ENCODE results near the gene C1QL2.

Gene C1QL2

DNA sequence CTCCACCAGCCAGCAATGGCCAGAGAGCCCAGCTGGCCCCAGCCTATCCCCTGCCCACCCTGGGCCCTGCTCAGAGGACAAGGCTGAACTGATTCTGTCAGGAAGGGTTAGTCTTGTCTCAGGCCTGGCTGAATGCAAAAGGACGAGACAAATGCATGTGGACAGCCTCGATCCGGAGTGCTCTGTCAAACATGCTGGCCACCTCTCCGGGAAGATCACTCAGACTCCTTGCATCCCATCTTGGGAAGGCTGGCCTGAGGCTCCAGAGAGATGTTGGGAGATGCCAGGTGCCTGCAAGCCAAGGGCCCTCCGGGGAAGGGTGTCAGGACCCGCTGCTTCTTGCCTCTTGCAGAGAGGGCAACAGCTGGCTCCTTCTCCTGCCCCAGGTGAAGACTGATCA, 20.2 kb upstream of the C1QL2 start:
- Histone ChIP-seq H3K9me3 (ENCODE audit: insufficient read depth, low read length) (no peaks in the 10 kb centered on the region; the same call in 1 of the 2 replicates), H3K36me3 (ENCODE audit: insufficient read depth, insufficient read length, low read length) (no peaks in the 10 kb centered on the region), H3K9ac (ENCODE audit: insufficient read length, low read depth) (no peak overlapping the region), H3K4me1 (ENCODE audit: insufficient read depth, insufficient read length) (peaks cover 7% of the 10 kb centered on the region), H3K4me3 (ENCODE audit: insufficient read length, low read depth) (no peak overlapping the region), H3K27me3 (ENCODE audit: insufficient read depth, insufficient read length) (no peaks in the 10 kb centered on the region)
- TF ChIP-seq YY1 (IDR thresholded peaks at IDR 0.05; ENCODE audit: insufficient read depth, insufficient read length) = no peak
- TF ChIP-seq ZNF274 (IDR thresholded peaks at IDR 0.05; ENCODE audit: low read depth, low read length) = no peak
- no peak for TF ChIP-seq SUZ12 (IDR thresholded peaks at IDR 0.05; ENCODE audit: extremely low read depth, insufficient read depth, insufficient read length)
- no peak for DNase-seq (ENCODE audit: low read depth, low spot score)

DNA sequence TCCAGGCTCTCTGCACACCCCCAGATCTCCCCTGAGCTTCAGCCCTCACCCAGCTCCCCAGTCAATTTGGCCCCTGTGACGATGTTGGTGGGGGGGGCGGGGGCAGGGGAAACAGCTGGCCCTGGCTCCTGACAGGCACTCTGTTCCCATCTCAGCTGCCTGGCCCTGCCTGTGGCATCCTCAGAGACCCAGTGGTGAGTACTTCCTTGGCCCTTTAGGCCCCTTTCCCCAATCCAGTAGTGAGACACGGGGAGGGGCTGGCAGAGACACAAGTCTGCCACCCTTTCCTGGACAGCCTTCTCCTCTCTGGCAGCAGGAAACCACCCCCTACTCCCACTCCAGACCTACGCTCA, 19.3 kb upstream of the C1QL2 start:
- Histone ChIP-seq H3K27me3 (ENCODE audit: insufficient read depth, insufficient read length) (no peaks in the 10 kb centered on the region), H3K36me3 (ENCODE audit: insufficient read depth, insufficient read length, low read length) (no peaks in the 10 kb centered on the region), H3K4me1 (ENCODE audit: insufficient read depth, insufficient read length) (peaks cover 9% of the 10 kb centered on the region), H3K4me3 (ENCODE audit: insufficient read length, low read depth) (no peak overlapping the region), H3K9ac (ENCODE audit: insufficient read length, low read depth) (no peak overlapping the region), H3K9me3 (ENCODE audit: insufficient read depth, low read length) (no peaks in the 10 kb centered on the region; the same call in 1 of the 2 replicates)
- TF ChIP-seq ZNF274 (IDR thresholded peaks at IDR 0.05; ENCODE audit: low read depth, low read length) (no peak), YY1 (IDR thresholded peaks at IDR 0.05; ENCODE audit: insufficient read depth, insufficient read length) (no peak), SUZ12 (IDR thresholded peaks at IDR 0.05; ENCODE audit: extremely low read depth, insufficient read depth, insufficient read length) (no peak)
- DNase-seq (ENCODE audit: low read depth, low spot score) = no peak

DNA sequence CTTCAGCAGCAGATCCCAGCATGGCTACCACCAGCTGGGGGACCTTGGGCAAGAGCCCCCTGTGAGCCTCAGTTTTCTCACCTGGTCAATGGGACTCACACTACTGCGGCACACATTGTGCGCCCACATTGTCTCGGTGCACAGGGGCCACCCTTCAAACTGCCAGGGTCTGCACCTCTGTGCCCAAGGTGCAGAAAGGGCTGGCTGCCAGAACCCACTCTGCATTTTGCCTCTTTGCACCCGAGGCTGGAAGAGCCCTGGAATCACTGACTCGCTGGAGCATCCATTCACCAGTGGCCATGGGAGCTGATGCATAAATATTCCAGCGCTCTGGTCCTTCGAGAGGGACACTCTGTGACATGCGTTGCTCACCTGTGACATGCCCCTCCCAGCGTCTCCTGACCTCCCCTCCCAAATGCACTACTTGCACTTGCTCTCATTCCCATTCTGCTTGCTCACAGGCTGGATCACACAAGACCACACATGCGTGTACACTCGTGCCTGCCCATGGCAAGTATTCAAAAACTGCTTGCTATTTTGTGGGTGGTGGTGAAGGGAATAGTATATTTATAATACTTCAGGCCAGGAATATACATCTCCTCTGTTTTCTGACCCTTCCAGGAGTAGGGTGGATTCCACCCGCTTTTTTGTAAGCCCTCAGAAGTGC, 18.8 kb upstream of the C1QL2 start:
- no peaks in the 10 kb centered on the region; the same call in 1 of the 2 replicates for H3K9me3 ChIP-seq (ENCODE audit: insufficient read depth, low read length)
- TF ChIP-seq ZNF274 (IDR thresholded peaks at IDR 0.05; ENCODE audit: low read depth, low read length) (no peak), YY1 (IDR thresholded peaks at IDR 0.05; ENCODE audit: insufficient read depth, insufficient read length) (no peak), SUZ12 (IDR thresholded peaks at IDR 0.05; ENCODE audit: extremely low read depth, insufficient read depth, insufficient read length) (no peak)
- H3K27me3 ChIP-seq (ENCODE audit: insufficient read depth, insufficient read length) = no peaks in the 10 kb centered on the region
- peaks cover 9% of the 10 kb centered on the region for H3K4me1 ChIP-seq (ENCODE audit: insufficient read depth, insufficient read length)
- no peaks in the 10 kb centered on the region for H3K36me3 ChIP-seq (ENCODE audit: insufficient read depth, insufficient read length, low read length)
- DNase-seq (ENCODE audit: low read depth, low spot score) = no peak
- no peak overlapping the region for H3K4me3 ChIP-seq (ENCODE audit: insufficient read length, low read depth)
- no peak overlapping the region for H3K9ac ChIP-seq (ENCODE audit: insufficient read length, low read depth)

DNA sequence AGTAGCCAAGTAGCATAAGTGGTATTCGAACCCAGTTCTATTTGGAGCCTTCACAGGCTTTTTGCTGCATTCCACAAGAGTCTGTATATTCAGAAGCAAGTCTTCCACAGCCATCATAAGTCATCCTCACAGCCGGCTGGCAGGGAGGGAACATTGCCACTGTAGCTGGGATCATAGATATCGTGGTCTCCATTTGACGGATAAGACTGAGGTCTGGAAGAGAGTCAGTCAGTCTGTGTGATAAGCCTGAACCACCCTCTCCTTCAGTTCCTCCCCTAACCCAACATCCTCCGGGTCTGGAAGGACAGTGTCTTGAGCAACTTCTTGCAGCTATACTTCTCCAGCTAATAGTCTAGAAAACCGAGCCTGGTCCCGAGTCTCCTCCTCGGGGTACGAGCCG, 17.0 kb upstream of the C1QL2 start:
- H3K4me3 ChIP-seq (ENCODE audit: insufficient read length, low read depth) = no peak overlapping the region
- DNase-seq (ENCODE audit: low read depth, low spot score) = no peak
- H3K36me3 ChIP-seq (ENCODE audit: insufficient read depth, insufficient read length, low read length) = no peaks in the 10 kb centered on the region
- H3K4me1 ChIP-seq (ENCODE audit: insufficient read depth, insufficient read length) = peaks cover 7% of the 10 kb centered on the region
- H3K9me3 ChIP-seq (ENCODE audit: insufficient read depth, low read length) = no peaks in the 10 kb centered on the region; the same call in 1 of the 2 replicates
- TF ChIP-seq ZNF274 (IDR thresholded peaks at IDR 0.05; ENCODE audit: low read depth, low read length) = no peak
- TF ChIP-seq SUZ12 (IDR thresholded peaks at IDR 0.05; ENCODE audit: extremely low read depth, insufficient read depth, insufficient read length) = no peak
- no peak for TF ChIP-seq YY1 (IDR thresholded peaks at IDR 0.05; ENCODE audit: insufficient read depth, insufficient read length)
- H3K9ac ChIP-seq (ENCODE audit: insufficient read length, low read depth) = no peak overlapping the region
- H3K27me3 ChIP-seq (ENCODE audit: insufficient read depth, insufficient read length) = no peaks in the 10 kb centered on the region

DNA sequence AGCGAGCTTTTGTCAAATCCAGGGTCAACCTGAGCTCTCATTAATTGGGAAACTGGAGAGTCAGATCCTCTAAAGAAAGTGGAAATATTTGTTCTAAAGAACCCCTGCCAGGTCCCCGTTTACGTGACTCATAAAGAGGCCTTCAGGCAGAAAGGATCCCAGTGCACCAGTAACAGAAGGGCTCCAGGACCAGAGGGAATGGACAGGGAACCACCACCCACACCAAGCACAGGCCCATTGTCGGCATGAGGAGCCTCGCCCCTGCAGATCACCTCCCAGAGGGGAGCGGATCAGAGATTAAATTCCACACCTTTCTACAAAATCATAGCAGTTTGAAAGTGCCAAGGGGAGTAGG, 16.4 kb upstream of the C1QL2 start:
- no peak for DNase-seq (ENCODE audit: low read depth, low spot score)
- Histone ChIP-seq H3K4me1 (ENCODE audit: insufficient read depth, insufficient read length) (peaks cover 7% of the 10 kb centered on the region), H3K27me3 (ENCODE audit: insufficient read depth, insufficient read length) (no peaks in the 10 kb centered on the region), H3K36me3 (ENCODE audit: insufficient read depth, insufficient read length, low read length) (no peaks in the 10 kb centered on the region), H3K9ac (ENCODE audit: insufficient read length, low read depth) (no peak overlapping the region), H3K4me3 (ENCODE audit: insufficient read length, low read depth) (no peak overlapping the region), H3K9me3 (ENCODE audit: insufficient read depth, low read length) (no peaks in the 10 kb centered on the region; the same call in 1 of the 2 replicates)
- TF ChIP-seq SUZ12 (IDR thresholded peaks at IDR 0.05; ENCODE audit: extremely low read depth, insufficient read depth, insufficient read length) (no peak), ZNF274 (IDR thresholded peaks at IDR 0.05; ENCODE audit: low read depth, low read length) (no peak), YY1 (IDR thresholded peaks at IDR 0.05; ENCODE audit: insufficient read depth, insufficient read length) (no peak)

DNA sequence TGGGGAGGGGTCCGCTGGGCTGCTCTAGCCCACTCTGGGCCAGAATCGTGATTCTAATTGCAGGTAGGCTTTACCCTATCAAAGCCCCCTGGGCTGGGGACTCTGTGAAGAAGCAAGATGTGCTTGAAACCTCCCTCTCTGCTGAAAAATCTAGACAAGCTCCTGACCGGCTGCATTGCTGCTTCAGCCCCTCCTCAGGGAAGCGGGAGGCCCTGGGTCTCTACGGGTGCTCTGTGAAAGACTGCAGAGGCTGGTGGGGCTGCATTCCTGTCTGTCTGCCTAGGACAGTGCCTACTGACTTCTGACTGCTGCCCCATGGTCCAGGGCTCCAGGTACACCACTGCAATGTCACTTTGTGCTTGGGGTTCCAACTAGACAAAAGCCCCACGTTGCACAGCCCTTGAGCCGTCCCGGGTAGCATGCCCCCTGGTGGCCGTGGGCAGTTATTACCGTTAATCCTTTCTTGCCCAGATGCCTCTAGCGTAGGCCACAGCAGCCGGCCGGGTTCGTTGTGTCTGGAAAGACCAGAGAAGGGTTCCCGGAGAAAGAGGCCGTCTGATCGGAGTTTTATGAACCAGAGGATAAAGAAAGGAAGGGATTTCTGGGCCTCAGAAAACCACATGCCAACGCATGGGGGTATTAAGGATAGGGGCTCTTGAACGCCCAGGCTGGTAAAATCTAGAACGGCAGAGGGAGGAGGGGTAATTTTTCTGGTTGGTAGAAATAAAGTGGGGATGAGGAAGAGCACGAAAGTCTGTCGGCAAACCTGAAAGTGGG, 15.9 kb upstream of the C1QL2 start:
- H3K9ac ChIP-seq (ENCODE audit: insufficient read length, low read depth) = no peak overlapping the region
- no peaks in the 10 kb centered on the region; the same call in 1 of the 2 replicates for H3K9me3 ChIP-seq (ENCODE audit: insufficient read depth, low read length)
- H3K36me3 ChIP-seq (ENCODE audit: insufficient read depth, insufficient read length, low read length) = no peaks in the 10 kb centered on the region
- no peak overlapping the region for H3K4me3 ChIP-seq (ENCODE audit: insufficient read length, low read depth)
- peaks cover 7% of the 10 kb centered on the region for H3K4me1 ChIP-seq (ENCODE audit: insufficient read depth, insufficient read length)
- no peak for DNase-seq (ENCODE audit: low read depth, low spot score)
- TF ChIP-seq SUZ12 (IDR thresholded peaks at IDR 0.05; ENCODE audit: extremely low read depth, insufficient read depth, insufficient read length) (no peak), ZNF274 (IDR thresholded peaks at IDR 0.05; ENCODE audit: low read depth, low read length) (no peak), YY1 (IDR thresholded peaks at IDR 0.05; ENCODE audit: insufficient read depth, insufficient read length) (no peak)
- peaks cover 4% of the 10 kb centered on the region for H3K27me3 ChIP-seq (ENCODE audit: insufficient read depth, insufficient read length)

DNA sequence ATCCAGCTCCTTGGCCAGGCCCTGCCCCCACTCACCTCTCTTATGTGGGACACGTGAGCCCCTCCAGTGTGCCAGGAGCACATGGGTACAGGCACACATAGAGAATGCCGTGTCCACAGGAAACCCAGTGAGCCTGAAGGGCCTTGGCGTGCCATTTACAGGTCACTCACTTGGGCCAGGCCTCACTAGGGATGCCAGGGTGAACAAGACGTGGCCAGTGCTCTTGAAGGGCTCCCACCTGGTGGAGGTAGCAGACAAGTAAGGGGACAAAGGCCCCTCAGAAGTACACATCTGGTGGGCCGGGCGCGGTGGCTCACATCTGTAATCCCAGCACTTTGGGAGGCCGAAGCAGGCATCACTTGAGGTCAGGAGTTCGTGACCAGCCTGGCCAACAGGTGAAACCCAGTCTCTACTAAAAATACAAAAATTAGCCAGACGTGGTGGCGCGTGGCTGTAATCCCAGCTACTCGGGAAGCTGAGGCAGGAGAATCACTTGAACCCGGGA, 15.1 kb upstream of the C1QL2 start:
- peaks cover 7% of the 10 kb centered on the region for H3K4me1 ChIP-seq (ENCODE audit: insufficient read depth, insufficient read length)
- H3K4me3 ChIP-seq (ENCODE audit: insufficient read length, low read depth) = no peak overlapping the region
- no peaks in the 10 kb centered on the region for H3K36me3 ChIP-seq (ENCODE audit: insufficient read depth, insufficient read length, low read length)
- H3K9ac ChIP-seq (ENCODE audit: insufficient read length, low read depth) = no peak overlapping the region
- H3K9me3 ChIP-seq (ENCODE audit: insufficient read depth, low read length) = no peaks in the 10 kb centered on the region; the same call in 1 of the 2 replicates
- H3K27me3 ChIP-seq (ENCODE audit: insufficient read depth, insufficient read length) = peaks cover 12% of the 10 kb centered on the region
- TF ChIP-seq SUZ12 (IDR thresholded peaks at IDR 0.05; ENCODE audit: extremely low read depth, insufficient read depth, insufficient read length) = no peak
- TF ChIP-seq YY1 (IDR thresholded peaks at IDR 0.05; ENCODE audit: insufficient read depth, insufficient read length) = no peak
- TF ChIP-seq ZNF274 (IDR thresholded peaks at IDR 0.05; ENCODE audit: low read depth, low read length) = no peak
- DNase-seq (ENCODE audit: low read depth, low spot score) = no peak
